ENCODE results near the gene COL27A1.

COL27A1 gene

DNA sequence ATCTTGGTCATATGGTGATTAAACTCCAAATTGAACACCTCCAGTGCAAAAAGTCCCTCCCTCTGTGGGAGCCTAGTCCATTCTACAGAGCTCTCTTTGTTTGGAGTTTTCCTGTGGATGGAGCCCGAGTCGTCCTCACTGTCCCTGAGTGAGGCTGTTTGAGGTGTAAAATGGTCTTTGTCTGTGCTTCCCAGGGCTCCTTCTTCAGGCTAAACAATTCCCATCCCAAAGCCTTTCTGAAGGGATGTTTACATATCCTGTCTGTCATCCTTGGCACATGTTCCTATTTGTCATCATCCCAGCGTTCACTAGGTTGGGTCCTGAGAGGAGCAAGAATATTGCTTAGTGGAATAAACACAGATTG is 68.9 kb downstream of the COL27A1 start:
- Histone ChIP-seq H3K4me3 (ENCODE audit: low read depth, low read length) (no peak overlapping the region), H2AFZ (no peak overlapping the region), H3K4me2 (ENCODE audit: low read length) (no peak overlapping the region), H3K4me1 (no peaks in the 10 kb centered on the region), H3K9ac (no peak overlapping the region), H3K79me2 (no peaks in the 10 kb centered on the region), H3K27ac (no peak overlapping the region), H3K9me3 (ENCODE audit: control insufficient read depth, low read length) (no peaks in the 10 kb centered on the region), H3K36me3 (ENCODE audit: control insufficient read depth, insufficient read depth, low read length) (no peaks in the 10 kb centered on the region), H3K27me3 (ENCODE audit: control insufficient read depth, insufficient read depth, low read length) (no peaks in the 10 kb centered on the region)
- TF ChIP-seq, protein P1, sequence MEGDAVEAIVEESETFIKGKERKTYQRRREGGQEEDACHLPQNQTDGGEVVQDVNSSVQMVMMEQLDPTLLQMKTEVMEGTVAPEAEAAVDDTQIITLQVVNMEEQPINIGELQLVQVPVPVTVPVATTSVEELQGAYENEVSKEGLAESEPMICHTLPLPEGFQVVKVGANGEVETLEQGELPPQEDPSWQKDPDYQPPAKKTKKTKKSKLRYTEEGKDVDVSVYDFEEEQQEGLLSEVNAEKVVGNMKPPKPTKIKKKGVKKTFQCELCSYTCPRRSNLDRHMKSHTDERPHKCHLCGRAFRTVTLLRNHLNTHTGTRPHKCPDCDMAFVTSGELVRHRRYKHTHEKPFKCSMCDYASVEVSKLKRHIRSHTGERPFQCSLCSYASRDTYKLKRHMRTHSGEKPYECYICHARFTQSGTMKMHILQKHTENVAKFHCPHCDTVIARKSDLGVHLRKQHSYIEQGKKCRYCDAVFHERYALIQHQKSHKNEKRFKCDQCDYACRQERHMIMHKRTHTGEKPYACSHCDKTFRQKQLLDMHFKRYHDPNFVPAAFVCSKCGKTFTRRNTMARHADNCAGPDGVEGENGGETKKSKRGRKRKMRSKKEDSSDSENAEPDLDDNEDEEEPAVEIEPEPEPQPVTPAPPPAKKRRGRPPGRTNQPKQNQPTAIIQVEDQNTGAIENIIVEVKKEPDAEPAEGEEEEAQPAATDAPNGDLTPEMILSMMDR (IDR thresholded peaks at IDR 0.05), result no peak

DNA sequence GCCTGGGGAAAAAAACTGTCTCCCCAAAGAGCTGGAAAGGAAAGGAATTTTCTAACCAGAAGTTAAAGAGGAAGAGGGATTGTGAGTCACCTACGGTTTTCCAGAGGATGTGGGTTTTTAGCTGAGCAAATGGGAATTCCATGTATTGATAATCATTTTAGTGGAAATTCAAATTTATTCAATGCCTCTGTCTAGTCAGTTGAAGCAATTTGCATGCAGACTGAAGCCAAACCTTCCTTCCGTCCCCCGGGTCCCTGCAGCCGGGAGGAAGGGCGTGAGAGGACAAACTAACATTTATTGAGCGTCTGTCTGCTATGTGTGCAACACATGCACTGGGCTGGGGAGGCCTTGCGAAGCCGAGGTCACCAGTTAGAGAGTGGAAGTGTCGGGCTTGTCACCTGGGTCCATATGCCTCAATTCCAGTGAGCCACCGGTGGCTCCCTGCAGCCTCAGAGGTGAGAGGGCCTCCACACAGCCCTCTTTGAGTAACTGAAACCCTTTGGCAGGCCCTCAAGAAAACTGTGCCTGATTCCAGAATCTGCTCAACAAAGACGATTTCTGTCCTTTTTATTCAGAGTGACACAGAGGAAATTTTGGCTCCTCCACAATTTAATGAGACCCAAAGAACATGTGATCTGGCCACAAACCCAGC is 70.3 kb downstream of the COL27A1 start:
- no peaks in the 10 kb centered on the region for H3K4me1 ChIP-seq
- no peak overlapping the region for H3K9ac ChIP-seq
- no peak overlapping the region for H3K4me2 ChIP-seq (ENCODE audit: low read length)
- no peak overlapping the region for H3K4me3 ChIP-seq (ENCODE audit: low read depth, low read length)
- H2AFZ ChIP-seq, result no peak overlapping the region
- H3K27me3 ChIP-seq (ENCODE audit: control insufficient read depth, insufficient read depth, low read length), result no peaks in the 10 kb centered on the region
- TF ChIP-seq, protein P1 (IDR thresholded peaks at IDR 0.05), result no peak
- no peak overlapping the region for H3K27ac ChIP-seq
- no peaks in the 10 kb centered on the region for H3K9me3 ChIP-seq (ENCODE audit: control insufficient read depth, low read length)
- no peaks in the 10 kb centered on the region for H3K79me2 ChIP-seq
- no peaks in the 10 kb centered on the region for H3K36me3 ChIP-seq (ENCODE audit: control insufficient read depth, insufficient read depth, low read length)

DNA sequence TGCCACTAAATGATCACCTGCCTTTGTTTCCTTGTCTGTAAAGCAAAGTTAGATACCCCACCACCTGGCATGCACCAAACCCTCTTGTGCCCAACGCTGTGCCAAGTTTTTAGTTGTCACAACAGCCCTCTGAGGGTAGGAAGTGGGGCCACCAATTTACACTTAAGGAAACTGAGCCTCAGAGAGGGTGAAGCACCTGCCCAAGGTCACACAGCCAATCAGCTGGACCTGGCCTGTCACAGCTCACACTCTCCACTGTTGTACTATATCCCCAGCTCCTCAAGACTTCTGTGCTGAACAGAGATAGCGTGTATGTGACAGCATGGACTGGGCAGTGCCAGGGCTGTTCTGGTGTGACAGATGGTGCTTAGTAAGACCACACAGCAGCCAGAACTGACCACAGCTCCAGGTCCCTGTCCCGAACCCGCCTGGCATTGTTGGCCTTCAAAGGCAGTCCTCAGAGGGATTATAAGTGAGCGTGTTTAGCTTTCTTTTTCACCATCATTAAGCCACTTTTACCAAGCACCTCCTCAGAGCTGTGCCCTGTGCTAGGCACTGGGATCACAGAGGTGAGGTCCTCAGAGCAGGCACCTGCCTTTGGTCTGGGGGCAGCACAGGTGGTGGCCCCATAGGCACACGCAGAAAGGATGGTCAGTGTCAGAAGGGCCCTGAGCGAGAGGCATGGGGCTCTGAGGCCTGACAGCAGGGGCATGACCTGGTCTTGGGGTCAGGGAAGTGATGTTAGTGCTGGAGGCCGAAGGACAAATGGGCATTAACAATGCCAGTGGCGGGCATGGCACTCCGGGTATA is 71.1 kb downstream of the COL27A1 start:
- H3K4me3 ChIP-seq (ENCODE audit: low read depth, low read length), result no peak overlapping the region
- no peak overlapping the region for H3K27ac ChIP-seq
- no peak overlapping the region for H3K9ac ChIP-seq
- H3K4me2 ChIP-seq (ENCODE audit: low read length), result no peak overlapping the region
- H3K36me3 ChIP-seq (ENCODE audit: control insufficient read depth, insufficient read depth, low read length), result no peaks in the 10 kb centered on the region
- TF ChIP-seq, protein P1 (IDR thresholded peaks at IDR 0.05), result no peak
- H3K9me3 ChIP-seq (ENCODE audit: control insufficient read depth, low read length), result no peaks in the 10 kb centered on the region
- H2AFZ ChIP-seq, result no peak overlapping the region
- H3K27me3 ChIP-seq (ENCODE audit: control insufficient read depth, insufficient read depth, low read length), result no peaks in the 10 kb centered on the region
- no peaks in the 10 kb centered on the region for H3K79me2 ChIP-seq
- no peaks in the 10 kb centered on the region for H3K4me1 ChIP-seq

DNA sequence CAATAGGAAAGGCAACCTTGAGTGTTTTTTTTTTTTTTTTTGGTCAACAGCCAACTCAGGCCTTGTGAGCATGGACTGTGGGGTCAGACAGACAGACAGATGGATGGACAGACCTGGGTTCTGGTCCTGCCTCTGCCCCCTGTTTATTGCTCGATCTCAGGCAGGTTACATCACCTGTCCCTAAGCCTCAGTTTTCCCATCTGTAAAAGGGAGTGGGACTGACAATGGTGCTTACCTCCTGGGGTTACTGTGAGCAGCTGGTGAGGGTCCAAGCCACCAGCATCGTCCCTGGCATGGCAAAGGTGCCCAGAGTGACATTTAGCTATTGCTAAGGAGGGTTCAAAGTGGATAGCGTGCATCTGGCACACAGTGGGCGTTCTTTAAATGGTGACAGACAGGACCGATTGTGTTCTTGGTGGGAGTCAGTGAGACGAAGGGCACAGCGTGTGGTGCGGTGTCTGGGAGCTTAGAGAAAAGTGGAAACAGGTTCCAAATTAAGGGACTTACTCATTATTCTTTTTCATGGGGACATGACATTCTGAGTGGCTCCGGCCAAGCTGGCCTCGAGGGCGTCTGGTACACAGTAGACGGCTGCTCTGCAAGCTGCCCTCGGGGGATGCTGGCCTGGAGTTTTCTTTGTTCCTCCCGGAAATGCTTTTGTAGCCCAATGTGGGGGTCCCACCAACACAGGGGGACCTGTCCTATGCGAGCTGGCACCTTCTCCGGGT is 72.1 kb downstream of the COL27A1 start:
- H2AFZ ChIP-seq, result no peak overlapping the region
- no peaks in the 10 kb centered on the region for H3K27me3 ChIP-seq (ENCODE audit: control insufficient read depth, insufficient read depth, low read length)
- TF ChIP-seq, protein P1 (IDR thresholded peaks at IDR 0.05), result no peak
- no peak overlapping the region for H3K9ac ChIP-seq
- no peaks in the 10 kb centered on the region for H3K79me2 ChIP-seq
- no peak overlapping the region for H3K27ac ChIP-seq
- H3K4me2 ChIP-seq (ENCODE audit: low read length), result no peak overlapping the region
- H3K4me3 ChIP-seq (ENCODE audit: low read depth, low read length), result no peak overlapping the region
- H3K4me1 ChIP-seq, result no peaks in the 10 kb centered on the region
- H3K36me3 ChIP-seq (ENCODE audit: control insufficient read depth, insufficient read depth, low read length), result no peaks in the 10 kb centered on the region
- no peaks in the 10 kb centered on the region for H3K9me3 ChIP-seq (ENCODE audit: control insufficient read depth, low read length)

Measured in parathyroid adenoma (tissue), 2 donors.